Gastroesophageal sphincter (tissue), 3 donors: ENCODE results near the gene MYZAP.

Source experiments
- EP300 ChIP-seq: sonication (generic); formaldehyde crosslinking; IDR thresholded peaks from one replicate; pipeline ENCODE4 v1.6.1; 2017; ENCODE audit warnings: antibody characterized with exemption, mild to moderate bottlenecking
- POLR2A ChIP-seq, 2 donors: fragments of 450-650 bp; IDR thresholded peaks; one replicate each; pipeline ENCODE4 v1.6.1; 2017; ENCODE audit warnings: antibody characterized with exemption in 2 of 2, mild to moderate bottlenecking in 2 of 2, moderate library complexity in 1 of 2
- TF ChIP-seq, protein P1 (sequence below), 4 experiments: fragments of 200-600 bp in 2 of 4; fragments of 450-650 bp in 2 of 4; sonication (generic) in 1 of 4; IDR thresholded peaks; one replicate each; pipeline ENCODE4 v1.5.1; 2017 to 2019; ENCODE audit warnings: antibody characterized with exemption in 4 of 4, mild to moderate bottlenecking in 2 of 4, moderate library complexity in 2 of 4

DNA sequence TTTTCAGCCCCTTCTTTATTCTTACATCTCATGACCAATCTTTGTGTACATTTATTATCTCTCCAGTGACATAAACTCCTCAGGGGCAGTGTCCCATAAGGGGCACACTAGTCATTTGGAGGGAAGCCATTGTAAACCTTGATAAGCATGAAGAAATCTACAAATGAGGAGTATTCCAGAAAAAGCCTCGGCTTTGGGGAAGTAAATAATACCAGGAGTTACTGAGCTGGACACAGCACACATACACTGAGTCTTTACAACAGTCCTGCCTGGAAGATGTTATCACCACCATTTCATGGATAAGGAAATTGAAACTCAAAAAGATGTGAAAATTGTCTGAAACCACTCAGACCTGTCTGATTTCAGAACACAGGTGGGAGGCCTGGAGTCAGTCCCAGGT lies 99.4 kb downstream of the MYZAP start:
- TF ChIP-seq EP300 (no peak), POLR2A (IDR thresholded peaks at IDR 0.05) (no peak)
- TF ChIP-seq, protein P1, sequence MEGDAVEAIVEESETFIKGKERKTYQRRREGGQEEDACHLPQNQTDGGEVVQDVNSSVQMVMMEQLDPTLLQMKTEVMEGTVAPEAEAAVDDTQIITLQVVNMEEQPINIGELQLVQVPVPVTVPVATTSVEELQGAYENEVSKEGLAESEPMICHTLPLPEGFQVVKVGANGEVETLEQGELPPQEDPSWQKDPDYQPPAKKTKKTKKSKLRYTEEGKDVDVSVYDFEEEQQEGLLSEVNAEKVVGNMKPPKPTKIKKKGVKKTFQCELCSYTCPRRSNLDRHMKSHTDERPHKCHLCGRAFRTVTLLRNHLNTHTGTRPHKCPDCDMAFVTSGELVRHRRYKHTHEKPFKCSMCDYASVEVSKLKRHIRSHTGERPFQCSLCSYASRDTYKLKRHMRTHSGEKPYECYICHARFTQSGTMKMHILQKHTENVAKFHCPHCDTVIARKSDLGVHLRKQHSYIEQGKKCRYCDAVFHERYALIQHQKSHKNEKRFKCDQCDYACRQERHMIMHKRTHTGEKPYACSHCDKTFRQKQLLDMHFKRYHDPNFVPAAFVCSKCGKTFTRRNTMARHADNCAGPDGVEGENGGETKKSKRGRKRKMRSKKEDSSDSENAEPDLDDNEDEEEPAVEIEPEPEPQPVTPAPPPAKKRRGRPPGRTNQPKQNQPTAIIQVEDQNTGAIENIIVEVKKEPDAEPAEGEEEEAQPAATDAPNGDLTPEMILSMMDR (IDR thresholded peaks at IDR 0.05): no peak
